Panc1 (cell line): ENCODE measurements around the gene GFM1. TPM values are rescaled to one million over a fixed set of nuclear protein-coding genes. Genes with fewer than 3 reads are reported as not detected.
A peak's percentile ranks its signal among the peaks of the same experiment; 100 is the strongest.

Source experiments
- ATAC-seq: fragments of 200-7000 bp; cut with Tn5 transposase; 2 replicates; pipeline ENCODE4 v1.9.1; 2020; ENCODE audit warnings: mild to moderate bottlenecking, moderate library complexity
- BruUV-seq: library from RNA; stranded (reverse); fragments of 400-500 nt; replicated peaks from 2 replicates; lab custom pipeline; 2021; lab: Mats Ljungman, UMichigan
- CTCF ChIA-PET: fragments of 300-600 bp; sonication (Branson Sonifier 250); formaldehyde crosslinking; loops from one replicate; lab custom pipeline; 2022; ENCODE audit warnings: antibody characterized with exemption; lab: Charles Lee
- POLR2A ChIA-PET: fragments of 300-600 bp; sonication (Branson Sonifier 250); formaldehyde crosslinking; loops from one replicate; lab custom pipeline; 2022; ENCODE audit warnings: antibody characterized with exemption; lab: Charles Lee
- DNase-seq: peaks from one replicate; pipeline ENCODE4 v3.0.0-alpha.2; 2010; ENCODE audit warnings: low read depth, low spot score
- H3K27ac ChIP-seq: 2 replicates; pipeline ENCODE4 v1.5.1; 2011; ENCODE audit warnings: mild to moderate bottlenecking, low read length, inconsistent platforms
- H3K27me3 ChIP-seq: fragments of 200-500 bp; sonication (Bioruptor generic); 2 replicates; pipeline ENCODE4 v1.6.0; 2014; ENCODE audit warnings: low read length, inconsistent platforms; ENCODE audit not compliant: control insufficient read depth, insufficient read depth
- H3K36me3 ChIP-seq: fragments of 200-500 bp; sonication (Bioruptor generic); 2 replicates; pipeline ENCODE4 v1.5.1; 2014; ENCODE audit warnings: inconsistent platforms, mild to moderate bottlenecking, low read length, moderate library complexity; ENCODE audit not compliant: control insufficient read depth, insufficient read depth
- H3K4me1 ChIP-seq: 2 replicates; pipeline ENCODE4 v1.5.1; 2011; ENCODE audit warnings: inconsistent platforms, mild to moderate bottlenecking, low read length, moderate library complexity; ENCODE audit not compliant: control insufficient read depth, insufficient read depth
- H3K4me3 ChIP-seq, 2 experiments: 2 replicates each; pipeline ENCODE4 v1.5.1; 2011 to 2012; ENCODE audit warnings: low read depth in 2 of 2, low read length in 2 of 2, mild to moderate bottlenecking in 2 of 2, inconsistent platforms in 1 of 2, moderate library complexity in 1 of 2
- H3K9me3 ChIP-seq: fragments of 200-500 bp; sonication (Bioruptor generic); 2 replicates; pipeline ENCODE4 v1.5.1; 2014; ENCODE audit warnings: low read depth, mild to moderate bottlenecking, inconsistent platforms, low read length, moderate library complexity; ENCODE audit not compliant: control insufficient read depth, insufficient read depth
- POLR2AphosphoS5 ChIP-seq: IDR thresholded peaks from 2 replicates; pipeline ENCODE4 v1.6.1; 2012; ENCODE audit warnings: mild to moderate bottlenecking, low read depth, low read length, moderate library complexity
- SIN3A ChIP-seq: IDR thresholded peaks from 2 replicates; pipeline ENCODE4 v1.6.1; 2012; ENCODE audit warnings: low read depth, mild to moderate bottlenecking, low read length, moderate library complexity, borderline replicate concordance; ENCODE audit not compliant: insufficient read depth
- TCF7L2 ChIP-seq: IDR thresholded peaks from 2 replicates; pipeline ENCODE4 v1.6.1; 2011; ENCODE audit warnings: mild to moderate bottlenecking, low read depth, low read length, inconsistent platforms
- in situ Hi-C: cut with HindIII; loops from 2 replicates; pipeline ENCODE4 v1.10.0; 2016; ENCODE audit warnings: low sequenced_read_pairs, low pct_unique_long_range_greater_than_20kb
- intact Hi-C: fragments of 100-400 bp; cut with micrococcal nuclease; formaldehyde crosslinking; loops from one replicate; pipeline ENCODE4 v1.10.0; 2022; ENCODE audit not compliant: unreplicated experiment
- total RNA-seq: library from RNA; stranded (reverse); gene quantifications from one replicate; pipeline ENCODE4 v1.2.1, GENCODE V29; 2021; ENCODE audit not compliant: unreplicated experiment
- TF ChIP-seq, protein P1 (sequence below): fragments of 450-650 bp; IDR thresholded peaks from 2 replicates; pipeline ENCODE4 v1.5.1; 2017; ENCODE audit warnings: mild to moderate bottlenecking
- TF ChIP-seq, protein P2 (sequence below), 2 experiments: IDR thresholded peaks; 2 replicates each; pipeline ENCODE4 v1.6.1; 2011 to 2012; ENCODE audit warnings: low read depth in 2 of 2, control low read depth in 1 of 2, low read length in 1 of 2, mild to moderate bottlenecking in 1 of 2, moderate library complexity in 1 of 2; ENCODE audit not compliant: insufficient read depth in 1 of 2

Gene GFM1
- total RNA-seq, 1 experiment from 2014 or later, result 59.3 TPM

DNA sequence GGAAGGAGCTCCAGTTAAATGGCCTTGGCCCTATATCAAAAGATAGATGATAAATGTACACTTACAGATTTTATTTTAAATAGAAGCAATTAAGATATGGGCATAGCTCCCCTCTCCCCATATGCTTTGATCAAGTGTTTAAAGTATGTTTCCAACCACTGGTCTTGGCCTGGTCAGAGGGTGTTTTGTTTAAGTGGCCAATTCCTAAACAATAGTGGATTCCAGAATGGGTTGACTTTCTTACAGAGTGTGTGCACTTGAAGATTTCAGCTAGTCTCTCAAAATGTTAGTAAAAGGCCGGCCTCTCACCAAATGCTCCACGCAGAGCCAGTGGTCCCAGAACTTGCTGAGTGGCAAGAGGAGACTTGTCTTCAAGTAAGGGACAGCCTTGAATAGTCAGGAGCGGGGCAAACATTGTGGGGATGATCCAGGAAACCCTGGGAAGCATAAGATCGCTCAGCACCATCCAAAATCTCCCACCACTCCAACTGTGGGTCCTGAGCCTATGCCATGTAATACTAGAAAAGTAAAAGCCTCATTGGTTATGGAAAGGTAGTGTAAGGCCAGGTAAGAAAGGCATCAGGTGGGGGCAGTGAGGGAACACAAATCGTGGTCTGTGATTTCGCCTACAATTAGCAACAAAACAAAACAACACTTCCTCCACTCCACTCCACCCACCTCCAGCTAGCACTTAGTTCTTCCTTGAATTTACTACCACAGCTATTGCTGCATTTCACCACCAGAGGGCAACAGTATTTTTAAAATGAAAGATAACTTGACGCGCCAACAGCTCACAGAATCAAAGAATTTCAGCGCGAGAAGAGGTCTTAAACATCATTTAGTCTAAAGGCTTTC is 83.1 kb downstream of the GFM1 start:
- intact Hi-C loops, result loop anchor here (1.0 kb wide), 1 partner anchor 62 kb away; no protein-coding TSS in a partner anchor
- BruUV-seq, result no TSS peak
- peak overlapping the region; percentile 94 for H3K27ac ChIP-seq
- no peak for DNase-seq
- H3K36me3 ChIP-seq, result no peaks in the 10 kb centered on the region
- in situ Hi-C loops, result no loop called here
- peak; percentile 12; the same call in 1 of the 2 replicates for ATAC-seq
- ChIA-PET CTCF (interaction anchor here (0.6 to 3.7 kb wide), 14 partner anchors 9 to 533 kb away, joined by 3 to 27 read pairs (median 4); no protein-coding TSS in a partner anchor), POLR2A (interaction anchor here (1.1 to 1.5 kb wide), 2 partner anchors 60 to 62 kb away, joined by 3 to 5 read pairs; no protein-coding TSS in a partner anchor)
- TF ChIP-seq, protein P1, sequence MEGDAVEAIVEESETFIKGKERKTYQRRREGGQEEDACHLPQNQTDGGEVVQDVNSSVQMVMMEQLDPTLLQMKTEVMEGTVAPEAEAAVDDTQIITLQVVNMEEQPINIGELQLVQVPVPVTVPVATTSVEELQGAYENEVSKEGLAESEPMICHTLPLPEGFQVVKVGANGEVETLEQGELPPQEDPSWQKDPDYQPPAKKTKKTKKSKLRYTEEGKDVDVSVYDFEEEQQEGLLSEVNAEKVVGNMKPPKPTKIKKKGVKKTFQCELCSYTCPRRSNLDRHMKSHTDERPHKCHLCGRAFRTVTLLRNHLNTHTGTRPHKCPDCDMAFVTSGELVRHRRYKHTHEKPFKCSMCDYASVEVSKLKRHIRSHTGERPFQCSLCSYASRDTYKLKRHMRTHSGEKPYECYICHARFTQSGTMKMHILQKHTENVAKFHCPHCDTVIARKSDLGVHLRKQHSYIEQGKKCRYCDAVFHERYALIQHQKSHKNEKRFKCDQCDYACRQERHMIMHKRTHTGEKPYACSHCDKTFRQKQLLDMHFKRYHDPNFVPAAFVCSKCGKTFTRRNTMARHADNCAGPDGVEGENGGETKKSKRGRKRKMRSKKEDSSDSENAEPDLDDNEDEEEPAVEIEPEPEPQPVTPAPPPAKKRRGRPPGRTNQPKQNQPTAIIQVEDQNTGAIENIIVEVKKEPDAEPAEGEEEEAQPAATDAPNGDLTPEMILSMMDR, result peak; percentile 89
- TF ChIP-seq, protein P2, sequence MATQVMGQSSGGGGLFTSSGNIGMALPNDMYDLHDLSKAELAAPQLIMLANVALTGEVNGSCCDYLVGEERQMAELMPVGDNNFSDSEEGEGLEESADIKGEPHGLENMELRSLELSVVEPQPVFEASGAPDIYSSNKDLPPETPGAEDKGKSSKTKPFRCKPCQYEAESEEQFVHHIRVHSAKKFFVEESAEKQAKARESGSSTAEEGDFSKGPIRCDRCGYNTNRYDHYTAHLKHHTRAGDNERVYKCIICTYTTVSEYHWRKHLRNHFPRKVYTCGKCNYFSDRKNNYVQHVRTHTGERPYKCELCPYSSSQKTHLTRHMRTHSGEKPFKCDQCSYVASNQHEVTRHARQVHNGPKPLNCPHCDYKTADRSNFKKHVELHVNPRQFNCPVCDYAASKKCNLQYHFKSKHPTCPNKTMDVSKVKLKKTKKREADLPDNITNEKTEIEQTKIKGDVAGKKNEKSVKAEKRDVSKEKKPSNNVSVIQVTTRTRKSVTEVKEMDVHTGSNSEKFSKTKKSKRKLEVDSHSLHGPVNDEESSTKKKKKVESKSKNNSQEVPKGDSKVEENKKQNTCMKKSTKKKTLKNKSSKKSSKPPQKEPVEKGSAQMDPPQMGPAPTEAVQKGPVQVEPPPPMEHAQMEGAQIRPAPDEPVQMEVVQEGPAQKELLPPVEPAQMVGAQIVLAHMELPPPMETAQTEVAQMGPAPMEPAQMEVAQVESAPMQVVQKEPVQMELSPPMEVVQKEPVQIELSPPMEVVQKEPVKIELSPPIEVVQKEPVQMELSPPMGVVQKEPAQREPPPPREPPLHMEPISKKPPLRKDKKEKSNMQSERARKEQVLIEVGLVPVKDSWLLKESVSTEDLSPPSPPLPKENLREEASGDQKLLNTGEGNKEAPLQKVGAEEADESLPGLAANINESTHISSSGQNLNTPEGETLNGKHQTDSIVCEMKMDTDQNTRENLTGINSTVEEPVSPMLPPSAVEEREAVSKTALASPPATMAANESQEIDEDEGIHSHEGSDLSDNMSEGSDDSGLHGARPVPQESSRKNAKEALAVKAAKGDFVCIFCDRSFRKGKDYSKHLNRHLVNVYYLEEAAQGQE (IDR thresholded peaks at IDR 0.05; ENCODE audit: insufficient read depth in 1 of 2, low read depth in 2 of 2, low read length in 1 of 2), result no peak
- no peaks in the 10 kb centered on the region for H3K27me3 ChIP-seq
- H3K4me1 ChIP-seq, result peaks cover 69% of the 10 kb centered on the region
- no peak overlapping the region for H3K4me3 ChIP-seq
- H3K9me3 ChIP-seq, result no peaks in the 10 kb centered on the region

DNA sequence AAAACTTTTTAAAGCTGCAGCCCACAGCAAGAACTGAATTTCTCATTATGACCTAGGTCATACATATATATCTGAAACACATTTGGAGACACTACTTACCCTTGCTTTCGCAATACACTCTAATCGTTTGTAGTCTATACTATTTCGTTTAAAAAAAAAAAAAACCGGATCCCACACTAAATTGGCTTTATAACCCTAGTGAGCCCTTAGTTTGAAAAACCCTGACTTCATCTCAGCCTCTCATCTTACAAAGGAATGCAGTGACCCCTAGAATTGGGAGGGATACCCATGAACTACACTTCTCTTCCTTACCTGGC is 83.7 kb downstream of the GFM1 start:
- CTCF ChIA-PET, result interaction anchor here (0.7 to 3.7 kb wide), 10 partner anchors 9 to 532 kb away, joined by 3 to 27 read pairs (median 4); no protein-coding TSS in a partner anchor
- no peaks in the 10 kb centered on the region for H3K9me3 ChIP-seq
- peak overlapping the region; percentile 94 for H3K27ac ChIP-seq

DNA sequence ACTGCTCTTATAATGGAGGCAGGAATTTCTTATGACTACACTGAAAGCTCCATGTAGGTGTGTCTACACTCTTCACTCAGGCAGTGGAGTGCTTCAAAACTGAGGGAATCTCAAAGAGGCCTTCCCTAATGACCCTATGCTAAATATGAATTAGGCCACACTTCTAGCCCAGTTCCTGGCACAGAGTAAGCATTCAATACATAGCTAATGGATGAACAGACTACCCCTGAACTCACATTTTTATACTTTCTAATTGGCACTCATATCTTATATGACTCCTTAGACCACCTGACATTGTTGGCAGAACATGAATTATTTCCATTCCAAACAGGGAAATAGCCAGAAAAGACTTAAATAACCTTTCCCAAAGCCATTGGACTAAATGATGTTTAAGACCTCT is 84.5 kb downstream of the GFM1 start:
- peaks cover 56% of the 10 kb centered on the region for H3K4me1 ChIP-seq
- CTCF ChIA-PET, result interaction anchor here (0.7 to 3.7 kb wide), 3 partner anchors 24 to 76 kb away, joined by 5 to 27 read pairs (median 17); no protein-coding TSS in a partner anchor

More for the DNA sequence above, 83.7 kb downstream of the GFM1 start:
- in situ Hi-C loops (no loop called here), intact Hi-C loops (no loop called here)
- DNase-seq, result no peak
- no peak for TF ChIP-seq TCF7L2
- TF ChIP-seq POLR2AphosphoS5, result no peak
- Histone ChIP-seq H3K36me3 (no peaks in the 10 kb centered on the region), H3K27me3 (no peaks in the 10 kb centered on the region), H3K4me3 (no peak overlapping the region), H3K4me1 (peaks cover 64% of the 10 kb centered on the region)
- POLR2A ChIA-PET, result interaction anchor here (1.1 kb wide), 1 partner anchor 59 kb away, joined by 3 read pairs; no protein-coding TSS in a partner anchor
- BruUV-seq, result no TSS peak
- no peak for ATAC-seq

More for the DNA sequence above, 84.5 kb downstream of the GFM1 start:
- no TSS peak for BruUV-seq
- no peak for ATAC-seq
- Histone ChIP-seq H3K27ac (peak overlapping the region; percentile 72), H3K9me3 (no peaks in the 10 kb centered on the region), H3K4me3 (no peak overlapping the region), H3K27me3 (no peaks in the 10 kb centered on the region), H3K36me3 (no peaks in the 10 kb centered on the region)
- intact Hi-C loops, result no loop called here
- in situ Hi-C loops, result no loop called here
- POLR2A ChIA-PET, result no interaction called here
- no peak for DNase-seq
- TF ChIP-seq SIN3A (no peak), TCF7L2 (no peak)
